HK-2 (cell line): ENCODE measurements around the gene NRG2.

ENCODE experiments used
- DNase-seq: peaks from one replicate; pipeline ENCODE4 v3.0.0-alpha.2; 2018; ENCODE audit not compliant: unreplicated experiment

Gene NRG2

GRCh38 chr5:139838381-139839197, 204.5 kb downstream of the NRG2 start:
- DNase-seq: no peak

GRCh38 chr5:139837711-139838380, 205.3 kb downstream of the NRG2 start:
- DNase-seq: no peak

GRCh38 chr5:139836469-139837208, 206.5 kb downstream of the NRG2 start:
- no peak for DNase-seq

GRCh38 chr5:139835656-139836055, 207.4 kb downstream of the NRG2 start:
- no peak for DNase-seq

- no peak for DNase-seq
Measured at GRCh38 chr5:139833525-139833924, 209.6 kb downstream of the NRG2 start.

- no peak for DNase-seq
Measured at GRCh38 chr5:139831624-139832023, 211.5 kb downstream of the NRG2 start.

- DNase-seq: no peak
Measured at GRCh38 chr5:139829471-139829870, 213.6 kb downstream of the NRG2 start.

- DNase-seq: no peak
Measured at GRCh38 chr5:139828207-139828895, 214.7 kb downstream of the NRG2 start.

- no peak for DNase-seq
Measured at GRCh38 chr5:139825690-139826089, 217.4 kb downstream of the NRG2 start.

- DNase-seq: no peak
Measured at GRCh38 chr5:139823757-139824355, 219.2 kb downstream of the NRG2 start.

- DNase-seq: no peak
Measured at GRCh38 chr5:139822553-139823425, 220.3 kb downstream of the NRG2 start.

GRCh38 chr5:139821806-139822552, 221.1 kb downstream of the NRG2 start:
- no peak for DNase-seq

- no peak for DNase-seq
Measured at GRCh38 chr5:139820606-139821005, 222.5 kb downstream of the NRG2 start.

- DNase-seq: no peak
Measured at GRCh38 chr5:139820130-139820529, 223.0 kb downstream of the NRG2 start.

GRCh38 chr5:139817970-139818369, 225.1 kb downstream of the NRG2 start:
- no peak for DNase-seq

GRCh38 chr5:139817362-139817761, 225.7 kb downstream of the NRG2 start:
- no peak for DNase-seq

- no peak for DNase-seq
Measured at GRCh38 chr5:139816566-139816965, 226.5 kb downstream of the NRG2 start.

- DNase-seq: no peak
Measured at GRCh38 chr5:139814704-139815280, 228.3 kb downstream of the NRG2 start.

GRCh38 chr5:139814191-139814601, 228.9 kb downstream of the NRG2 start:
- DNase-seq: no peak
